Pancreas (tissue), 10 donors: Measurements from ENCODE around the gene TMEM272. TPM values are rescaled to one million over a fixed set of nuclear protein-coding genes. Genes with fewer than 3 reads are reported as not detected.

ENCODE experiments used
- ATAC-seq, 4 donors: fragments of 200-7000 bp; cut with Tn5 transposase; one replicate each; pipeline versions ENCODE4 v1.8.0 to v1.9.1; 2020; ENCODE audit warnings: mild to moderate bottlenecking in 4 of 4, moderate library complexity in 4 of 4
- DNase-seq, 6 donors: peaks; one replicate each; pipeline ENCODE4 v3.0.0-alpha.2; 2020
- FAIRE-seq: peaks from 2 replicates; lab custom pipeline; 2012; peaks lifted over from hg19 to GRCh38; lab: Jason Lieb, UNC
- H3K27ac ChIP-seq, 4 donors: fragments of 200-600 bp; sonication (generic); 1 replicate in 3 of 4; 2 replicates in 1 of 4; pipeline versions ENCODE4 v1.5.0 to v1.8.0; 2020
- H3K27me3 ChIP-seq, 4 donors: fragments of 200-600 bp; one replicate each; pipeline ENCODE4 v1.8.0; 2021
- H3K36me3 ChIP-seq, 3 donors: fragments of 200-600 bp; sonication (generic) in 1 of 3; one replicate each; pipeline versions ENCODE4 v1.5.0 to v1.8.0; 2020 to 2021
- H3K4me1 ChIP-seq, 3 donors: fragments of 200-600 bp; one replicate each; pipeline ENCODE4 v1.8.0; 2021
- H3K4me3 ChIP-seq, 4 donors: fragments of 200-600 bp; sonication (generic) in 2 of 4; one replicate each; pipeline versions ENCODE4 v1.5.0 to v1.8.0; 2020 to 2021
- H3K9me3 ChIP-seq, 4 donors: fragments of 200-600 bp; one replicate each; pipeline ENCODE4 v1.8.0; 2021
- CTCF ChIP-seq, 4 donors: fragments of 200-600 bp; sonication (generic) in 3 of 4; IDR thresholded peaks; one replicate each; pipeline versions ENCODE4 v1.5.0 to v1.8.0; 2021; ENCODE audit warnings: antibody characterized with exemption in 4 of 4
- WGBS, 2 donors: extraction: QIAGEN DNeasy Blood & Tissue Kit; methylation state at CpG; one replicate each; pipeline ENCODE4 v1.1.7; 2013; 5-methylcytosine and 5-hydroxymethylcytosine counted together
- intact Hi-C, 3 donors: fragments of 100-400 bp; cut with DNase I; formaldehyde crosslinking; loops; one replicate each; pipeline versions ENCODE4 v1.11.1 to v1.14.2; 2022
- polyA plus RNA-seq, 2 donors: library from polyadenylated mRNA; stranded (reverse); fragments of 200-250 nt; gene quantifications; one replicate each; pipeline ENCODE4 v1.2.3, GENCODE V29; 2013
- total RNA-seq, 6 donors: library from RNA; stranded (reverse); fragmentation: NEBNext Ultra II Directional in 4 of 6; extraction: Animal tissue kit (Norgen Biotek cat#: 25700) in 4 of 6; gene quantifications; one replicate each; pipeline versions ENCODE4 v1.2.1 to v1.2.4, GENCODE V29; 2021 to 2023
- donor health status: healthy with polysubstance abuse.
- donor health status: DM: no; HTN: no; CAD: no; lungs with moderate emphysema.
- donor health status: DM: no; HTN: no; CAD: no.
- donor health status: control.
- donor health status: control.
- donor health status: Bipolar disorder and iron deficiency.
- donor health status: DM: yes; HTN: yes; CAD: no.
- donor health status: DM: no; HTN: no; CAD: no.
- donor health status: DM: no; HTN: no; CAD: no.
- donor health status: DM: yes; HTN: yes; CAD: no.

TMEM272 gene
- total and polyA plus RNA-seq, 8 donors, result 0.04 to 0.16 (median 0.09) TPM; not detected in 3

- intact Hi-C loops, result no loop called here
- 90 to 96% methylated on average over 4 of the region's 4 CpGs for WGBS, 2 donors
- DNase-seq (no peak), ATAC-seq (no peak), FAIRE-seq (no peak)
- TF ChIP-seq CTCF (IDR thresholded peaks at IDR 0.05), result no peak
- H3K4me3 ChIP-seq, result no peak overlapping the region
- H3K27me3 ChIP-seq, result no peaks in the 10 kb centered on the region
- no peaks in the 10 kb centered on the region for H3K36me3 ChIP-seq
- no peak overlapping the region for H3K27ac ChIP-seq
- H3K9me3 ChIP-seq, result no peaks in the 10 kb centered on the region
- no peaks in the 10 kb centered on the region for H3K4me1 ChIP-seq
These were observed 22.1 kb upstream of the TMEM272 start for GRCh38 chr13:51867062-51867461.

- H3K27me3 ChIP-seq, result no peaks in the 10 kb centered on the region
- no peak for TF ChIP-seq CTCF (IDR thresholded peaks at IDR 0.05)
- H3K27ac ChIP-seq, result no peak overlapping the region
- no peaks in the 10 kb centered on the region for H3K36me3 ChIP-seq
- FAIRE-seq (no peak), ATAC-seq (no peak), DNase-seq (no peak)
- WGBS, 2 donors, result 80 to 83% methylated on average over 7 of the region's 7 CpGs
- H3K4me1 ChIP-seq, result no peaks in the 10 kb centered on the region
- intact Hi-C loops, result no loop called here
- H3K4me3 ChIP-seq, result no peak overlapping the region
- no peaks in the 10 kb centered on the region for H3K9me3 ChIP-seq
These were observed 20.9 kb upstream of the TMEM272 start for GRCh38 chr13:51865838-51866237.

GRCh38 chr13:51862957-51863356 lies 18.0 kb upstream of the TMEM272 start:
- no peak for TF ChIP-seq CTCF (IDR thresholded peaks at IDR 0.05)
- no peaks in the 10 kb centered on the region for H3K27me3 ChIP-seq
- FAIRE-seq (no peak), ATAC-seq (no peak), DNase-seq (no peak)
- H3K4me3 ChIP-seq, result no peak overlapping the region
- intact Hi-C loops, result no loop called here
- no peaks in the 10 kb centered on the region for H3K36me3 ChIP-seq
- H3K27ac ChIP-seq, result no peak overlapping the region
- no peaks in the 10 kb centered on the region for H3K4me1 ChIP-seq
- no peaks in the 10 kb centered on the region for H3K9me3 ChIP-seq
- WGBS, 2 donors, result 65 to 68% methylated on average over 7 of the region's 7 CpGs

- DNase-seq (no peak), FAIRE-seq (no peak), ATAC-seq (no peak)
- no peak within 1 kb of the TSS for H3K4me3 ChIP-seq
- H3K27ac ChIP-seq, result no peak within 1 kb of the TSS
- 82 to 92% methylated on average over 5 of the region's 5 CpGs for WGBS, 2 donors
- no peaks in the 10 kb centered on the region for H3K9me3 ChIP-seq
- intact Hi-C loops, result no loop called here
- no peak for TF ChIP-seq CTCF (IDR thresholded peaks at IDR 0.05)
- no peaks in the 10 kb centered on the region for H3K4me1 ChIP-seq
- H3K27me3 ChIP-seq, result no peaks in the 10 kb centered on the region
- H3K36me3 ChIP-seq, result no peaks in the 10 kb centered on the region
These were observed 16.8 kb upstream of the TMEM272 start, which contains the start of gene CCDC70 for GRCh38 chr13:51861723-51862300. TSS of gene CCDC70 (plus strand) at chr13:51861969. CDS start at chr13:51865412, 3,443 bp downstream.

- H3K9me3 ChIP-seq, result no peaks in the 10 kb centered on the region
- TF ChIP-seq CTCF (IDR thresholded peaks at IDR 0.05), result no peak
- H3K27me3 ChIP-seq, result no peaks in the 10 kb centered on the region
- no peak for DNase-seq
- ATAC-seq, result no peak
- no peak overlapping the region for H3K4me3 ChIP-seq
- WGBS, 2 donors, result 75% methylated on average over 11 of the region's 11 CpGs
- intact Hi-C loops, result no loop called here
- H3K27ac ChIP-seq, result no peak overlapping the region
- H3K36me3 ChIP-seq, result no peaks in the 10 kb centered on the region
- H3K4me1 ChIP-seq, result no peaks in the 10 kb centered on the region
- FAIRE-seq, result no peak
These were observed 13.7 kb upstream of the TMEM272 start for GRCh38 chr13:51858433-51859247.
